Measurements from ENCODE around the gene MAP2.
A peak's percentile ranks its signal among the peaks of the same experiment; 100 is the strongest.

The MAP2 gene

DNA sequence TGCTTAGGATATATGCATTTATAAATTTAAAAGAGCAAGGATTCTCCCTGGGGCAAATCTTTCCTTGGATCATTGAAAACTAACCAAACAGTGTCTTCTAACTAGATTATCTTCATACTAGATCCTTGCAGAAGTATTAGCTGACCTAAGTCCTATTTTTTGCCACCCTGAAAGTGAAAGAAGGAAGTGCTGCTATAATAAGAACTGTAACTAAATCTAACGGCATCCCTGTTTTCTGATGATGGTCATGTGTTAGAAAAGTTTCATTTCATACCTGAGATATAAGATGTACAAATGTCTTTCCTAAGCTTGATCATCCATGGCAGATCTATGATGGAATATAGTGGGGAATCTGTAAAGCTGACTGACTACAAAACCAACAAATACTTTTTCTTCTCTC, 102.7 kb downstream of the MAP2 start:
- Histone ChIP-seq H3K27me3 (ENCODE audit: insufficient read depth, low read depth) (no peaks in the 10 kb centered on the region), H3K27ac (peak overlapping the region; percentile 53), H3K79me2 (ENCODE audit: insufficient read depth, low read depth) (no peaks in the 10 kb centered on the region), H3K9ac (peak overlapping the region; percentile 16; the same call in 1 of the 2 replicates), H3K36me3 (ENCODE audit: insufficient read depth) (no peaks in the 10 kb centered on the region), H4K20me1 (ENCODE audit: insufficient read depth) (no peaks in the 10 kb centered on the region), H3K4me3 (IDR thresholded peaks at IDR 0.05; ENCODE audit: insufficient read depth, low read depth, low read length) (no peak overlapping the region), H2AFZ (ENCODE audit: low read depth) (peak overlapping the region; percentile 8; the same call in 1 of the 2 replicates), H3K4me1 (ENCODE audit: low read depth, poor library complexity, severe bottlenecking) (peaks cover 43% of the 10 kb centered on the region), H3K4me2 (peak overlapping the region; percentile 82)
- no peak for TF ChIP-seq CTCF (conservative IDR thresholded peaks at IDR 0.05; ENCODE audit: low read depth, low read length)

DNA sequence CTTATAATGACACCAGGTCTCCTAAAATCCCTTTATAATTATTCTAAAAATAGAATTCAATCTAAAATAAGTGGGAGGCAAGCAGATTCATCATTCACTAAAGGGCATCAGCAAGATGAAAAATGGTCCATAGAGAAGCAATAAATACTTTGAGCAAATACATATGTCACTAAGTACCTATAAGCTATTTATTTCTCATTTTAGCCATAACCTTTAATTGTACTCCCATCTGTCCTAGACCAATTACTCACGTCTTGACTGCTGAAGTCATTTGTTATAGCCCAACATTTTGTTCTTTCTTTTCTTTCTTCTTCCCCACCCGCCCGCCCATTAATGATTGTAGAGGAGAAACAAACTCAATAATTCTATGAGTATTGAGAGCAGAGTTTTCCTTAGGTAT, 105.7 kb downstream of the MAP2 start:
- no peak overlapping the region for H3K4me3 ChIP-seq (IDR thresholded peaks at IDR 0.05; ENCODE audit: insufficient read depth, low read depth, low read length)
- no peak overlapping the region for H3K9ac ChIP-seq
- TF ChIP-seq CTCF (conservative IDR thresholded peaks at IDR 0.05; ENCODE audit: low read depth, low read length), result no peak
- peaks cover 38% of the 10 kb centered on the region for H3K4me1 ChIP-seq (ENCODE audit: low read depth, poor library complexity, severe bottlenecking)
- no peak overlapping the region for H3K27ac ChIP-seq
- H3K36me3 ChIP-seq (ENCODE audit: insufficient read depth), result no peaks in the 10 kb centered on the region
- no peaks in the 10 kb centered on the region for H3K27me3 ChIP-seq (ENCODE audit: insufficient read depth, low read depth)
- no peak overlapping the region for H2AFZ ChIP-seq (ENCODE audit: low read depth)
- no peaks in the 10 kb centered on the region for H3K79me2 ChIP-seq (ENCODE audit: insufficient read depth, low read depth)
- no peak overlapping the region for H3K4me2 ChIP-seq
- H4K20me1 ChIP-seq (ENCODE audit: insufficient read depth), result no peaks in the 10 kb centered on the region

GRCh38 chr2:209532321-209532720, 108.5 kb downstream of the MAP2 start:
- TF ChIP-seq CTCF (conservative IDR thresholded peaks at IDR 0.05; ENCODE audit: low read depth, low read length), result no peak
- H3K4me2 ChIP-seq, result no peak overlapping the region

GRCh38 chr2:209533391-209533790, 109.5 kb downstream of the MAP2 start:
- Histone ChIP-seq H3K9ac (no peak overlapping the region), H3K27ac (no peak overlapping the region), H4K20me1 (ENCODE audit: insufficient read depth) (no peaks in the 10 kb centered on the region), H3K79me2 (ENCODE audit: insufficient read depth, low read depth) (no peaks in the 10 kb centered on the region), H3K4me3 (IDR thresholded peaks at IDR 0.05; ENCODE audit: insufficient read depth, low read depth, low read length) (no peak overlapping the region), H3K4me1 (ENCODE audit: low read depth, poor library complexity, severe bottlenecking) (peaks cover under 1% of the 10 kb centered on the region), H2AFZ (ENCODE audit: low read depth) (no peak overlapping the region), H3K36me3 (ENCODE audit: insufficient read depth) (no peaks in the 10 kb centered on the region), H3K27me3 (ENCODE audit: insufficient read depth, low read depth) (no peaks in the 10 kb centered on the region), H3K4me2 (no peak overlapping the region)
- no peak for TF ChIP-seq CTCF (conservative IDR thresholded peaks at IDR 0.05; ENCODE audit: low read depth, low read length)

More at GRCh38 chr2:209532321-209532720, 108.5 kb downstream of the MAP2 start:
- Histone ChIP-seq H3K27me3 (ENCODE audit: insufficient read depth, low read depth) (no peaks in the 10 kb centered on the region), H3K79me2 (ENCODE audit: insufficient read depth, low read depth) (no peaks in the 10 kb centered on the region), H3K4me1 (ENCODE audit: low read depth, poor library complexity, severe bottlenecking) (peaks cover 11% of the 10 kb centered on the region), H3K9ac (no peak overlapping the region), H3K27ac (no peak overlapping the region), H3K4me3 (IDR thresholded peaks at IDR 0.05; ENCODE audit: insufficient read depth, low read depth, low read length) (no peak overlapping the region), H4K20me1 (ENCODE audit: insufficient read depth) (no peaks in the 10 kb centered on the region), H2AFZ (ENCODE audit: low read depth) (no peak overlapping the region), H3K36me3 (ENCODE audit: insufficient read depth) (no peaks in the 10 kb centered on the region)

Measured in KMS-11 (cell line).